ENCODE measurements around the gene B3GALT6. TPM values are rescaled to one million over a fixed set of nuclear protein-coding genes. Genes with fewer than 3 reads are reported as not detected.

Gene B3GALT6
- total RNA-seq, 1 donor from 2014 or later, result 16.8 TPM

- no peak for DNase-seq (ENCODE audit: low read depth in 2 of 2)
Measured at GRCh38 chr1:1215881-1216605, 16.0 kb upstream of the B3GALT6 start.

GRCh38 chr1:1216770-1217620 is 15.0 kb upstream of the B3GALT6 start:
- no peak for DNase-seq (ENCODE audit: low read depth in 2 of 2)

- peak; percentile 53 to 82 for DNase-seq (ENCODE audit: low read depth in 2 of 2)
Measured at GRCh38 chr1:1217621-1218523, 14.2 kb upstream of the B3GALT6 start.

DNA sequence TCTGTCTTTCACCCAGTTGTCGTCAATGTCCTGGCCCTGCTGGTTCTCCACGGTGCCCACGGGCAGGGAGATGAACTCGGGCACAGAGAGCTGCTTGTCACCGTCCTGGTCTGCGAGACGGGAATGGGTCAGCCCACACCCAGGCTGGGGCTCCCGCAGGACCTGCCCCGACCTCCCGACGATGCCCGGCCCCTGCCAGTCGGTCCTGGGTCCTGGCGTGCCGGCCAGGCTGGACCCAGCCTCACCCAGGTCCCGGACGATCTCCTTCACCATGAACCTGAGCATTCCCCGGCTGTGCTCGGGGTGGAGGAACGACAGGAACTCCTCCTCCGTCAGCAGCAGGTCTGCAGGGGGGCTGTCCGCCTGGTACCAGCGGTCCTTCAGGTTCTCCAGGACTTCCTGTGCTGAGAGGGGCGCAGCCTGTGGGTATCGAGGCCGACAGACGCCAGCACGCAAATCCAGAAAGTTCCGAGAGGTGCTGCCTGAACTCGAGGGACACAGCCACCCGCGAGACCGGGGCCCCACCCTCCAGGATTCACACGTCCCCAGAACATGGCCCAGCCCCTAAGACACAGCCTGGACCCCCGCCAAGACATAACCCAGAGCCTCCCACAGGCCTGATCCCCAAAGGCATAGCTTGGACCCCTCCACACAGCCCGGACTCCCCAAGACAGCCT is 13.4 kb upstream of the B3GALT6 start:
- DNase-seq (ENCODE audit: low read depth in 2 of 2), result no peak

DNA sequence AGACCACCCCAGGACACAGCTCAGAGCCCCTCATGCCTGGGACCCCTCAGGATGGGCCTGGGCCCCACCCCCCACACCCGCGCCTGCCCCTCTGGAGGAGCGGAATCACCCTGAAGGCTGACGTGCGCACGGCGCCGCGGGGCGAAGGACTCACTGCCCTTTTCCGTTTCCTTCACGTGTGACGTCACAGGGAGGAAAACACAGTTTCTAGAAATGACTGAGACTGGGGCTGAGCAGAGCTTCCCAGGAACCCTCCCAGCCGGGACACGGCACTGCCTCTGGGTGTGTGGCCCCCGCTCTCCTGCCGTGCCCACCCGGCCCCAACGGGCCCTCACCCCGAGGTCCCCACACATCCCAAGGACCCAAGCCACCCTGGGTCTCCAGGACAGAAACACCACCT is 12.7 kb upstream of the B3GALT6 start:
- no peak for DNase-seq (ENCODE audit: low read depth in 2 of 2)

DNA sequence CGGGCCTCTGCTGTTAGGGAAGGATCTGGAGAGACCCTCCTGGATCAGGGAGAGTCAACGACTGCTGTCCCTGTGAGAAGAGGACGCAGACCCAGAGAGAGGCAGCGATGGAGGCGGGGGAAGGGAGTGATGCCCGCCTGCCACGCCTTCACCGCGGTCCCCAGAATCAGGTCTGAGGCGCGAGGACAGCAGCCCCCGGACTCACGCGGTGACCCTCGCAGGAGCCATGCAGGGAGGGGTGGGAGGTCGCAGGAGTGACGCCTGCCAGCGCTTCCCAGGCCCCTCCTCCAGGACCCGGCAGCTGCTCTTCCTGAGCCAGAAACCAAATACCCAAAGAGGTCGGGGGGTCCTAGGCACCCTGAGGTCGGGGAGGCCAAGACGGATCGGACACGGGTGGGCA is 11.8 kb upstream of the B3GALT6 start:
- DNase-seq (ENCODE audit: low read depth in 2 of 2), result no peak

GRCh38 chr1:1221887-1222574 is 10.0 kb upstream of the B3GALT6 start:
- DNase-seq (ENCODE audit: low read depth in 2 of 2), result no peak

DNA sequence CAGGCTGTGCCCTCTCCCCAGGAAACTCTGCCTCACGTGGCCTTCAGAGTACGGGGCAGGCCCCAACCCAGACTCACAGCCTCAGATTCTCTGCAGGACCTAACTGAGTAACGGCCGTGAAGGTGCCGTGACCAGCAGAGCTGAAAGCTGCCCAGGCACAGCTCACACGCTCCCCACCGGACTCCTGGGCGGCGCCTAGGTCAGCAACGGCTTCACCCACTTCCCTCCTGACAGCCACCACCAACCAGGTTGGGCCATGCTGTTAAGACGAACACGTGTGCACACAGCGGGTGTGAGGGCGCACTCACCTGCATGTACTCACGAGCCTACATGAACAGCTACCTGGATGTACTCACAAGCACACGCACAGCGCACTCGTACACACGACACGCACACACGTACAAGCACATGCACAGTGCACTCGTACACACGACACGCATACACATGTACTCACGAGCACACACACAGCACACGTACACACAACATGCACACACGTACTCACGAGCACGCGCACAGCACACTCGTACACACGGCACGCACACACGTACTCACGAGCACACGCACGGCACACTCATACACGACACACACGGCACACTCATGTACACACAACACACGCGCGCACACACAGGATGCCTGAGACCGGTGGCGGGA is 9.3 kb upstream of the B3GALT6 start:
- DNase-seq (ENCODE audit: low read depth in 2 of 2), result no peak

DNA sequence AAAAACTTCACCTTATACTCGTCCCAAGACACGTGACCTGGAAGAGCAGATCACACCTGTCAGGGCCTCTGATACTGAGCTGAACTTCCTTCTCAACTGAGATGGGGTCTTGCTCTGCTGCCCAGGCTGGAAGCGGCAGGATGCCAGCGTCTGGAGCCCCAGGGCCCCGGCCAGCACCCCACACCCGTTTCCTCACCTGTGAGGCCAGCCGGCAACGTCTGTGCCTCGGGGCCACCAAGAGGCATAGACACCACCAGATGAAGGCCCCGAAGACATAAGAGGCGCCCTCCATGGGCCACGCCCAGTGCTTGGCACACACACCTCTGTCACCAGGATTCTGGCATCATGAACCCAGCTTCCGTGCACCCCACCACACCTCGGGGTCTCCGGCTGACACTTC is 8.7 kb upstream of the B3GALT6 start:
- DNase-seq (ENCODE audit: low read depth in 2 of 2), result no peak

DNA sequence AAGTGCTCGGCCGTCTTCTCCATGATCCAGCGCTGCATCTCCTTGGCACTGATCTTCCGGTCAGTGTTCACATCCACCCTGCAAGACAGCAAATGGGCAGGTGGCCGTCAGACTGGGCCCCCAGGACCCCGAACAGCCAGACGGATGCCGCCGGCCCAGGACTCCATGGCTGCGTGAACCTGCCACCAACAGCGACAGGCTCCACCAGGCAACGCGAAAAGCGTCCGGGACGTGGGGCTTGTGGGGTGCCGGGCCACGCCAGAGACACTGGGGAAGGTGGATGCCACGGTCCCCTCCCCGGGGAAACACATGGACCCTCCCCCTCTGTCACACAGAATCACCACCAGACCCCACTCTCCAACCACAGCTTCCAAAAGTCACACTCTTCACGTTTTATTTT is 8.1 kb upstream of the B3GALT6 start:
- no peak for DNase-seq (ENCODE audit: low read depth in 2 of 2)

DNA sequence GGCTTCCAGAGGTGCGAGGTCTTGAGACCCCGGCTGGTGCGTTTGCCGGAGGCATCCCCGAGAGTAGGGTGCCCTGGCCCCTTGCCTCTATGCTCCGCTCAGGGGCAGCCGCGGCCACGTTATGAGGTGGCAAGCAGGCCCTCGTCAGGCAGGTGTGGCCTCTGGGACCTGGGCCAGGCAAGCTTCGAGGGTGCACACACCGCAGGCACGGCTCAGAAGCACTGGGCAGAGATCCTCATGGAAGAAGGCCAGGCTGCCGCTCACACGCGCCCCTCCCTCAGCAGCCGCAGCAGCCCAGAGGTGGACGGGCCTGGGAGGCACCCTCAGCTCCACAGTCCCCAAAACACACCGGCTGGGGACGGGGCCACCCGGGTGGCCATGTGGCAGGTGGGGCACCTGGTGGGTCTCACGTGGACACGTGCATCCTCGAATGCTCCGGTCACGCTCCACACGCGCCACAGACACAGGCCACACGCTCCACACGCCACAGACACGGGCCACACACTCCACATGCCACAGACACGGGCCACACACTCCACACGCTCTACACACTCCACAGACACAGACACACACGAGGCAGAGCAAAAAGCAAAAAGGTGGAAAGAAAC is 6.7 kb upstream of the B3GALT6 start:
- DNase-seq (ENCODE audit: low read depth in 2 of 2), result no peak

- no peak for DNase-seq (ENCODE audit: low read depth in 2 of 2)
Measured at GRCh38 chr1:1225913-1226312, 6.1 kb upstream of the B3GALT6 start.

DNA sequence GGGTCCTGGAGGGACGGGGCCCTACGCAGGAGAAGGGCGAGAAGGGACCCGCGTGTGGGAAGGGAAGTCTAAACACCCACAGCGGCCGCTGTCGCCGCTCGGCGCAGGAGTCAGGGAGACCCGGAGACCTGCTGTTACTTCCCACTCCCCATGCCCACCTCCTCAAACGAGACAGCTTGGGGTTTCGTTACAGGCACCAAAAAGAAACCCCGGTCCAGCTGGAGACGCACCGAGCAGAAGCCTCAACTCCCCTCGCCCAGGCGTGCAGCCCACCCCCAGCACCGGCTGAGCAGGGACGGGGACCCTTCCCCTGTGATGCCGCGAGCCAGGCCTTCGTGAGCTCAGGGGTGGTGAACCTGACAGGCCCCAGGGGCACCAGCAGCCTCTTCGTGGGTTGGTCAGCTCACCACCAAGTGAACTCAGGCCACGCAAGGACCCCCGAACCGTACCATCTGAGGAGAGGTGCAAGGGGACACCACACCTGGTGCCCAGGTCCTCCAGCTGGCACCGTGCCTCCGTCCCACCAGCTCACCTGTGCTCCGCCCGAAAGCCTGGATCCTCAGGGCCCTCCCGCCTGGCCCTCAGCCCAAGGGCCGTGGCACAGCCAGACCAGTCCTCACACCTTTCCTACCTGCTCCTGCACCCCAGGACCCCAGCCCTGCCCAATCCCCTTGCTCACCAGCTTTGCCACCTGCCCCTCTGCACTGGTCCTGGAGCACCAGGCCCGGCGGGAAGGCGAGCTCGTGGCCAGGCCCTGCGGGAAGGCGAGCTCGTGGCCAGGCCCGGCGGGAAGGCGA is 5.3 kb upstream of the B3GALT6 start:
- DNase-seq (ENCODE audit: low read depth in 2 of 2), result no peak

- DNase-seq (ENCODE audit: low read depth in 2 of 2), result no peak
Measured at GRCh38 chr1:1227386-1227785, 4.7 kb upstream of the B3GALT6 start.

- no peak for DNase-seq (ENCODE audit: low read depth in 2 of 2)
Measured at GRCh38 chr1:1228187-1228586, 3.9 kb upstream of the B3GALT6 start.

DNA sequence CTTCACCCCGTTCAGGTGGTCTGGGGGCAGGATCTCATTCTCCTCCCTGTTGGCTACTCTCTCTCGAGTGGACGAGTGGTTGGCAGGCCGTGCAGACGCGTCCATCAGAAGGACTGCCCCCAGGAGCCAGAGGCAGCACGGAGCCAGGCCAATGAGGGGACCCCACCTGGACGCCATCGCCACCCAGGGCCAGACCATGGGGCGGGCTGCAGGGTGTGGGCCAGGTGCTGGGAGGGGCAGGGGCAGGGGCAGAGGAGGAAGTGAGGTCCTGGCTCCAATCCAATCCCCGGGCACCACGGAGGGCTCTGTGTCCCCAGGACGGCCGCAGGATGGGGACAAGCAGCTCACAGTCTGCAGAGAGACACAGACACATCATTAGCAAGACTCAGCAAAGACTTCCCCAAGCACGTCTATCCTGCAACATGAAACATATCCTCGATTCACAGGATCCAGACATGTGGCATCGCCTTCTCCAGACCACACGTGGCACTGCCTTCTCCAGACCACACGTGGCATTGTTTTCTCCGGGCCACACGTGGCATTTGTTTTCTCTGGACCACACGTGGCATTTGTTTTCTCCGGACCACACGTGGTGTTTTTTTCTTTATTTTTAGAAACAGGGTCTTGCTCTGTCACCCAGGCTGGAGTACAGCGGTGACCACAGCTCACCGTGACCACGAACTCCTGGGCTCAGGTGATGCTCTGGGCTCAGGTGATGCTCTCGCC is 3.3 kb upstream of the B3GALT6 start:
- DNase-seq (ENCODE audit: low read depth in 2 of 2), result no peak

- no peak for DNase-seq (ENCODE audit: low read depth in 2 of 2)
Measured at GRCh38 chr1:1229770-1230169, 2.3 kb upstream of the B3GALT6 start.

DNA sequence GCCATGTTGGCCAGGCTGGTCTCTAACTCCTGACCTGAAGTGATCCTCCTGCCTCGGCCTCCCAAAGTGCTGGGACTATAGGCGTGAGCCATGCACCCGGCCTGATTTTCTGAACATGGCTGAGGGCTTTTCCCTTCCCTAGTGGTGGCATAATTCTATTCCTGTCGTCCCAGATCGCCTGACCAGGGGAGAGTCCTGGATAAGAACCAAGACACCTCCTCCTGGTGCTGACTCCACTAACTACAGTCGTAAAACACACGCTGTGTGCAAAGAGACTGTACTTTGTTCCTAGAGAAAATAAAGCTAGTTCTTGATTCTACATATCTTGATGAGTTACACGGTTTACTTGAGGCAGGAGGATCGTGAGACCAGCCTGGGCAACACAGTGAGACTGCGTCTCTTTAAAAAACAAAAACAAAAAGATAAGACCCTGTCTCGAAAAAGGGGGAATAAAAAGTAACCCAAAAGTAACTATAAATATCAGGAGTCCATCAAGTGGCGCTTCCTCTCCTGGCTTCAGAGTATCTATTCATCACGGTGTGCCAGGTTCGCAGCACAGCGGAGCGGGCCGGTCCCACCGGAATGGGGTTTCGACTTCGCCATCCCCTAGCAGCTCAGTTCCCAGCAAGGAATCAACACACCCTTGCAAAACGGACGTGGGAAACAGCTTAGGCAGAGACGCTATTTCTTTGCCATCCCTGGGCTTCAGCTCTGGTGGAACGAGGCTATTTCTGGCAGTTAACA is 1.2 kb upstream of the B3GALT6 start:
- DNase-seq (ENCODE audit: low read depth in 2 of 2), result peak; percentile 64 to 77
